ENCODE results near the gene TRMT13. TPM values are rescaled to one million over a fixed set of nuclear protein-coding genes. Genes with fewer than 3 reads are reported as not detected.

The TRMT13 gene
- total and polyA plus RNA-seq, 11 donors, result 2.0 to 8.1 (median 6.2) TPM

DNA sequence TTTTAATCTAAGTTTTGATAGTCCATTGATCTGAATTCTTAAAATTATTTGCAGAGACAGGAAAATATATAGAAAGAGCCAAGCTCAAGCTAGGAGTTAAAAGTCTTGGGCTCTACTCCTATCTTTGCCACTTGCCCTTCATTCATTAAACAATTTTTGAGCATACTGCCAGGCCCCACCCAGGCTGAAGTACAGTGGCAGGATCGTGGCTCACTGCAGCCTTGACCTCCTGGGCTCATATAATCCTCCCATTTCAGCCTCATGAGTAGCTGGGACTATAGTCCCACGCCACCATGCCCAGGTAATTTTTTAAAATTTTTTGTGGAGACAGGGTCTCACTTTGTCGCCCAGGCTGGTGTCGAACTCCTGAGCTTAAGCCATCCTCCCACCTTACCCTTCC is 8.2 kb downstream of the TRMT13 start:
- TF ChIP-seq POLR2A (IDR thresholded peaks at IDR 0.05) (no peak), CTCF (IDR thresholded peaks at IDR 0.05) (no peak)
- H3K27ac ChIP-seq, result no peak overlapping the region
- ATAC-seq (no peak), DNase-seq (no peak)
- no peak overlapping the region for H3K4me3 ChIP-seq
- 86 to 93% (median 88%) methylated on average over 4 of the region's 4 CpGs for WGBS, 4 donors
- H3K36me3 ChIP-seq, result peaks cover 0 to 98% (median 94%) of the 10 kb centered on the region in 9 donors
- no peaks in the 10 kb centered on the region for H3K27me3 ChIP-seq
- no peaks in the 10 kb centered on the region for H3K9me3 ChIP-seq
- H3K4me1 ChIP-seq, result peaks cover 0 to 7% (median 0%) of the 10 kb centered on the region in 12 donors
- intact Hi-C loops (cut with DNase I), result loop anchor here in 5 of 10 donors (10.0 kb wide), 6 partner anchors 124 to 266 kb away; partner anchors contain the start of gene RTCA (in 1 of the 5)

DNA sequence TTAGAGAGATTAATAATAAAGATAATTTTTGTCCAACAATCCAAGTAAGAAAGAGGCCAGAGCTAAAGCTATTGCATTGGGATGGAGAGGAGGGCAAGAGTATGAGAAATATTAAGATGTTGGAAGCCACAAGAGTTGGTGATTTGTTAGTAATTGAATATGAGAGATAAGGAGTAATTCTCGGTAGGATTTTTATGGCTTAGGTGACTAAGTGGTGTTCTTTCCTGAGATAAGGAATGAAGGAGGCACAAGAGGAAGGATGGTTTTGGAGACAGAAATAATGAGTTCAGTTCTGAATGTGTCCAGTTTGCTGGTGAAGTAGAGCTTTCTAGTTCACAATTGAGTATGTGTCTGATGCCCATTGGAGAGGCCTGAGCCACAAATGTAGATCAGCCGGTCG is 9.4 kb downstream of the TRMT13 start:
- no peaks in the 10 kb centered on the region for H3K27me3 ChIP-seq
- 59 to 63% (median 60%) methylated on average over 3 of the region's 3 CpGs for WGBS, 4 donors
- H3K4me1 ChIP-seq, result peaks cover 0 to 7% (median 0%) of the 10 kb centered on the region in 12 donors
- H3K36me3 ChIP-seq, result peaks cover 0 to 100% (median 99%) of the 10 kb centered on the region in 9 donors
- no peak for TF ChIP-seq POLR2A (IDR thresholded peaks at IDR 0.05)
- TF ChIP-seq CTCF (IDR thresholded peaks at IDR 0.05), result no peak
- no peak overlapping the region for H3K27ac ChIP-seq
- H3K4me3 ChIP-seq, result no peak overlapping the region
- intact Hi-C loops (cut with DNase I), result loop anchor here in 5 of 10 donors (10.0 kb wide), 6 partner anchors 122 to 268 kb away; partner anchors contain the start of gene RTCA (in 1 of the 5)
- no peaks in the 10 kb centered on the region for H3K9me3 ChIP-seq
- DNase-seq, result no peak
- ATAC-seq, result no peak

DNA sequence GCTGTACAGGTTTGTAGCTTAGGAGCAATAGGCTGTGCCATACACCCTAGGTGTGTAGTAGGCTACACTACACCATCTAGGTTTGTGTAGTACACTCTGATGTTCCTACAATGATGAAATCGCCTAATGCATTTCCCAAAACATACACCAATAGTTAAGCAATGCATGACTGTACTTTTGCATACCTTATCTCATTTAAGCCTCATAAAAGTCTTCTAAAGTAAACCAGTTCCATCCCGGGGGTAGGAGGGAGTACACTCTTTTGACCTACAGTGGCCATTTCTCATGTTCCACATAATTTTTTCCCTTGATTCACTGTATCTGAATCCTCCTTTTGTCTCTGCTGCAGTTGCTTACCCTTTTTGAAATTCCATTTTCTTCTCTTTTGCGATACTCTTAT is 12.2 kb downstream of the TRMT13 start:
- H3K36me3 ChIP-seq, result peaks cover 0 to 100% (median 99%) of the 10 kb centered on the region in 9 donors
- no peaks in the 10 kb centered on the region for H3K27me3 ChIP-seq
- H3K9me3 ChIP-seq, result no peaks in the 10 kb centered on the region
- H3K4me3 ChIP-seq, result no peak overlapping the region
- H3K27ac ChIP-seq, result no peak overlapping the region
- peaks cover 0 to 7% (median 0%) of the 10 kb centered on the region in 12 donors for H3K4me1 ChIP-seq
- no peak for DNase-seq
- no peak for ATAC-seq
- TF ChIP-seq POLR2A (IDR thresholded peaks at IDR 0.05) (no peak), CTCF (IDR thresholded peaks at IDR 0.05) (no peak)
- intact Hi-C loops (cut with DNase I), result loop anchor here in 5 of 10 donors (5.0 to 10.0 kb wide), 7 partner anchors 120 to 322 kb away; partner anchors contain the start of gene RTCA (in 1 of the 5)
- 92 to 96% (median 95%) methylated on average over 3 of the region's 3 CpGs for WGBS, 4 donors

- H3K27me3 ChIP-seq, result no peaks in the 10 kb centered on the region
- peaks cover 0 to 7% (median 0%) of the 10 kb centered on the region in 12 donors for H3K4me1 ChIP-seq
- intact Hi-C loops (cut with DNase I), result loop anchor here in 5 of 10 donors (5.0 to 10.0 kb wide), 7 partner anchors 118 to 320 kb away; partner anchors contain the start of gene RTCA (in 1 of the 5)
- WGBS, 4 donors, result 98 to 100% (median 99%) methylated on average over 1 of the region's 1 CpG
- no peak for TF ChIP-seq POLR2A (IDR thresholded peaks at IDR 0.05)
- TF ChIP-seq CTCF (IDR thresholded peaks at IDR 0.05), result no peak
- no peak overlapping the region for H3K27ac ChIP-seq
- peaks cover 0 to 100% (median 90%) of the 10 kb centered on the region in 9 donors for H3K36me3 ChIP-seq
- DNase-seq, result no peak
- no peak overlapping the region for H3K4me3 ChIP-seq
- H3K9me3 ChIP-seq, result no peaks in the 10 kb centered on the region
- no peak for ATAC-seq
These were observed 14.0 kb downstream of the TRMT13 start for GRCh38 chr1:100146958-100147357.
